Activated CD4-positive, CD25-positive, alpha-beta regulatory T cell treated with anti-CD3 and anti-CD28 coated beads, Interleukin-2, amount 50 U/mL, for 72 hours (primary cell): ENCODE results near the gene CDH13.

Source experiments
- DNase-seq: peaks from one replicate; pipeline ENCODE4 v3.0.0; 2021

CDH13 gene

GRCh38 chr16:82699711-82700495 lies 73.1 kb downstream of the CDH13 start:
- DNase-seq, result no peak

GRCh38 chr16:82700541-82701235 lies 73.9 kb downstream of the CDH13 start:
- DNase-seq, result no peak

- DNase-seq, result no peak
These were observed 74.7 kb downstream of the CDH13 start for GRCh38 chr16:82701442-82701955.

- DNase-seq, result no peak
These were observed 76.4 kb downstream of the CDH13 start for GRCh38 chr16:82703161-82703560.

GRCh38 chr16:82703871-82704768 lies 77.4 kb downstream of the CDH13 start:
- DNase-seq, result no peak

GRCh38 chr16:82709987-82710386 lies 83.2 kb downstream of the CDH13 start:
- DNase-seq, result no peak

GRCh38 chr16:82713778-82714177 lies 87.0 kb downstream of the CDH13 start:
- DNase-seq, result no peak

- DNase-seq, result no peak
These were observed 88.4 kb downstream of the CDH13 start for GRCh38 chr16:82715160-82715559.

GRCh38 chr16:82715833-82716232 lies 89.1 kb downstream of the CDH13 start:
- DNase-seq, result no peak

GRCh38 chr16:82716361-82716855 lies 89.6 kb downstream of the CDH13 start:
- no peak for DNase-seq

- no peak for DNase-seq
These were observed 93.6 kb downstream of the CDH13 start for GRCh38 chr16:82720414-82720813.

GRCh38 chr16:82726306-82726705 lies 99.5 kb downstream of the CDH13 start:
- no peak for DNase-seq

GRCh38 chr16:82728901-82729300 lies 102.1 kb downstream of the CDH13 start:
- no peak for DNase-seq

- no peak for DNase-seq
These were observed 104.1 kb downstream of the CDH13 start for GRCh38 chr16:82730901-82731300.

GRCh38 chr16:82732461-82732860 lies 105.7 kb downstream of the CDH13 start:
- no peak for DNase-seq

GRCh38 chr16:82735186-82735585 lies 108.4 kb downstream of the CDH13 start:
- DNase-seq, result no peak

- DNase-seq, result no peak
These were observed 108.9 kb downstream of the CDH13 start for GRCh38 chr16:82735673-82736091.

- DNase-seq, result no peak
These were observed 109.5 kb downstream of the CDH13 start for GRCh38 chr16:82736224-82736623.

- no peak for DNase-seq
These were observed 111.9 kb downstream of the CDH13 start for GRCh38 chr16:82738699-82739098.

- no peak for DNase-seq
These were observed 114.4 kb downstream of the CDH13 start for GRCh38 chr16:82741073-82741615.

GRCh38 chr16:82744958-82745357 lies 118.2 kb downstream of the CDH13 start:
- no peak for DNase-seq

GRCh38 chr16:82748026-82748425 lies 121.3 kb downstream of the CDH13 start:
- DNase-seq, result no peak

GRCh38 chr16:82750068-82750467 lies 123.3 kb downstream of the CDH13 start:
- no peak for DNase-seq
